HepG2 (cell line): ENCODE results near the gene SYNE2. TPM values are rescaled to one million over a fixed set of nuclear protein-coding genes. Genes with fewer than 3 reads are reported as not detected.

Experiments used
- ATAC-seq: fragments of 200-7000 bp; cut with Tn5 transposase; 3 replicates; pipeline ENCODE4 v1.9.1; 2020; ENCODE audit warnings: mild to moderate bottlenecking, moderate library complexity
- BruUV-seq: library from RNA; stranded (reverse); fragments of 400-500 nt; replicated peaks from 2 replicates; lab custom pipeline; 2021; lab: Mats Ljungman, UMichigan
- CTCF ChIA-PET: fragments of 300-600 bp; formaldehyde crosslinking; extraction: SDS; loops from one replicate; lab custom pipeline; 2021; ENCODE audit warnings: low total read pairs, inconsistent platforms, low intra/inter-chr PET ratio; lab: Yijun Ruan, JAX
- POLR2A ChIA-PET: fragments of 350-600 bp; sonication (Branson Sonifier 250); formaldehyde crosslinking; loops from one replicate; lab custom pipeline; 2020; ENCODE audit warnings: antibody characterized with exemption, inconsistent platforms; lab: Yijun Ruan, JAX
- DNase-seq: peaks from one replicate; pipeline ENCODE4 v3.0.0-alpha.2; 2015; ENCODE audit warnings: low spot score
- FAIRE-seq: peaks from 3 replicates; lab custom pipeline; 2011; peaks lifted over from hg19 to GRCh38; lab: Jason Lieb, UNC
- H2AFZ ChIP-seq: one replicate; pipeline ENCODE4 v1.6.1; 2011; ENCODE audit warnings: low read length, inconsistent platforms
- H3K27ac ChIP-seq: fragments of 300-600 bp; 3 replicates; pipeline ENCODE4 v1.8.0; 2011; ENCODE audit warnings: mixed run types, mild to moderate bottlenecking, mixed read lengths, low read length, inconsistent platforms; ENCODE audit not compliant: insufficient read depth; ENCODE audit errors: extremely low read length
- H3K27me3 ChIP-seq, 2 experiments: fragments of 200-600 bp in 1 of 2; 2 replicates in 1 of 2; 3 replicates in 1 of 2; pipeline versions ENCODE4 v1.6.0 to v1.8.0; 2011; ENCODE audit warnings: low read length in 2 of 2, mild to moderate bottlenecking in 2 of 2, moderate library complexity in 2 of 2, inconsistent platforms in 1 of 2; ENCODE audit not compliant: insufficient read depth in 2 of 2, control insufficient read depth in 1 of 2
- H3K36me3 ChIP-seq, 2 experiments: fragments of 200-600 bp in 1 of 2; replicated peaks in 1 of 2; 2 replicates in 1 of 2; 3 replicates in 1 of 2; pipeline versions ENCODE4 v1.5.1 to v1.8.0; 2011; ENCODE audit warnings: low read length in 2 of 2, inconsistent platforms in 1 of 2; ENCODE audit not compliant: insufficient read depth in 2 of 2, control insufficient read depth in 1 of 2
- H3K4me1 ChIP-seq: 2 replicates; pipeline ENCODE4 v1.5.1; 2012; ENCODE audit warnings: low read length, inconsistent platforms; ENCODE audit not compliant: insufficient read depth
- H3K4me2 ChIP-seq: 2 replicates; pipeline ENCODE4 v1.6.0; 2011; ENCODE audit warnings: low read depth, low read length, inconsistent platforms
- H3K4me3 ChIP-seq, 3 experiments: fragments of 200-600 bp in 1 of 3; sonication (generic), shearing (Covaris generic) in 1 of 3; replicated peaks in 1 of 3; 2 replicates each; pipeline ENCODE4 v1.5.1; 2011 to 2016; ENCODE audit warnings: low read length in 3 of 3, inconsistent platforms in 2 of 3, low read depth in 2 of 3, mild to moderate bottlenecking in 2 of 3, control low read depth in 1 of 3, mixed read lengths in 1 of 3; ENCODE audit not compliant: insufficient read depth in 1 of 3
- H3K79me2 ChIP-seq: one replicate; pipeline ENCODE4 v1.6.1; 2011; ENCODE audit warnings: low read length, inconsistent platforms; ENCODE audit not compliant: insufficient read depth
- H3K9ac ChIP-seq: 2 replicates; pipeline ENCODE4 v1.6.0; 2011; ENCODE audit warnings: mild to moderate bottlenecking, low read depth, low read length, inconsistent platforms; ENCODE audit not compliant: insufficient read depth
- H3K9me3 ChIP-seq: 2 replicates; pipeline ENCODE4 v1.5.1; 2012; ENCODE audit warnings: mild to moderate bottlenecking, low read length
- H4K20me1 ChIP-seq: 2 replicates; pipeline ENCODE4 v1.6.0; 2011; ENCODE audit warnings: inconsistent platforms, mild to moderate bottlenecking, low read length, moderate library complexity; ENCODE audit not compliant: insufficient read depth
- DZIP1 ChIP-seq: sonication (generic); formaldehyde crosslinking; IDR thresholded peaks from 2 replicates; pipeline ENCODE4 v1.5.0; 2020; ENCODE audit warnings: mild to moderate bottlenecking, missing genetic modification reagents
- KIAA2018 ChIP-seq: sonication (generic); formaldehyde crosslinking; IDR thresholded peaks from 2 replicates; pipeline ENCODE4 v1.5.0; 2020; ENCODE audit warnings: mild to moderate bottlenecking, missing genetic modification reagents, borderline replicate concordance
- PAXIP1 ChIP-seq: sonication (generic); formaldehyde crosslinking; conservative IDR thresholded peaks from 2 replicates; pipeline ENCODE4 v1.4.0; 2020; ENCODE audit warnings: mild to moderate bottlenecking, missing genetic modification reagents, moderate library complexity
- RORA ChIP-seq: sonication (generic); formaldehyde crosslinking; IDR thresholded peaks from 2 replicates; pipeline ENCODE4 v1.5.0; 2020; ENCODE audit warnings: mild to moderate bottlenecking, missing genetic modification reagents, moderate library complexity
- SALL2 ChIP-seq: sonication (generic); formaldehyde crosslinking; IDR thresholded peaks from 2 replicates; pipeline ENCODE4 v1.8.1; 2023; ENCODE audit warnings: mild to moderate bottlenecking, missing genetic modification reagents, inconsistent platforms
- SRY ChIP-seq: sonication (generic); formaldehyde crosslinking; IDR thresholded peaks from 2 replicates; pipeline ENCODE4 v1.8.0; 2022; ENCODE audit warnings: mild to moderate bottlenecking, missing genetic modification reagents
- THAP11 ChIP-seq: IDR thresholded peaks from 2 replicates; pipeline ENCODE4 v1.6.1; 2016; ENCODE audit warnings: missing biosample characterization, missing genetic modification reagents
- TRIM24 ChIP-seq: sonication (generic); formaldehyde crosslinking; IDR thresholded peaks from 2 replicates; pipeline ENCODE4 v1.8.0; 2022; ENCODE audit warnings: mild to moderate bottlenecking, missing genetic modification reagents
- ZBTB7B ChIP-seq: sonication (generic); formaldehyde crosslinking; IDR thresholded peaks from 2 replicates; pipeline ENCODE4 v1.4.0; 2020; ENCODE audit warnings: missing genetic modification reagents
- ZNF124 ChIP-seq: sonication (generic); formaldehyde crosslinking; IDR thresholded peaks from 2 replicates; pipeline ENCODE4 v1.4.0; 2020; ENCODE audit warnings: missing genetic modification reagents
- WGBS: methylation state at CpG from one replicate; pipeline ENCODE4 v1.1.6; 2017; ENCODE audit warnings: low lambda C conversion rate; 5-methylcytosine and 5-hydroxymethylcytosine counted together
- in situ Hi-C: cut with HindIII; loops from 2 replicates; pipeline ENCODE4 v1.10.0; 2017; ENCODE audit warnings: low pct_unique_long_range_greater_than_20kb; ENCODE audit not compliant: extremely low pct_ligation_motif_present
- intact Hi-C: fragments of 100-400 bp; cut with micrococcal nuclease; formaldehyde crosslinking; loops from one replicate; pipeline ENCODE4 v1.10.0; 2022; ENCODE audit not compliant: unreplicated experiment
- polyA plus RNA-seq, 8 experiments: library from polyadenylated mRNA; depleted of rRNA in 3 of 8; stranded (reverse) in 7 of 8; unstranded in 1 of 8; fragments of >200 nt; fragmentation: Illumina TruSeq in 4 of 8; extraction: Trizol in 4 of 8; gene quantifications; 2 replicates each; pipeline versions ENCODE4 v1.2.1 to v1.2.3, GENCODE V29; 2011 to 2016; ENCODE audit warnings: low read depth in 4 of 8, missing spikeins in 1 of 8, mixed read lengths in 1 of 8; ENCODE audit not compliant: insufficient read depth in 1 of 8
- total RNA-seq, 5 experiments: library from RNA; depleted of rRNA; stranded (reverse); fragments of >200 nt; fragmentation: Illumina TruSeq; extraction: Trizol; gene quantifications; 2 replicates each; pipeline ENCODE4 v1.2.3, GENCODE V29; 2016; ENCODE audit warnings: low read depth in 1 of 5

The SYNE2 gene
- total and polyA plus RNA-seq, 2 of the 13 experiments (the other 11 are each of a cell fraction or from before 2014, with no cell fraction given) = 6.2 to 13.3 TPM

- POLR2A ChIA-PET = no interaction called here
- DNase-seq = no peak
- 69% methylated on average over 4 of the region's 4 CpGs for WGBS
- Histone ChIP-seq H3K79me2 (no peaks in the 10 kb centered on the region), H3K4me2 (no peak overlapping the region), H3K4me3 (no peak overlapping the region), H3K27ac (no peak overlapping the region), H3K9ac (no peak overlapping the region), H2AFZ (no peak overlapping the region), H3K9me3 (no peaks in the 10 kb centered on the region), H3K36me3 (no peaks in the 10 kb centered on the region; a peak in 1 of 5 replicates), H3K27me3 (no peaks in the 10 kb centered on the region; a peak in 1 of 5 replicates), H3K4me1 (no peaks in the 10 kb centered on the region), H4K20me1 (no peaks in the 10 kb centered on the region)
- no peak for TF ChIP-seq SALL2 (CRISPR knock-in tag)
- no peak for TF ChIP-seq PAXIP1 (CRISPR knock-in tag)
- no peak for TF ChIP-seq KIAA2018 (CRISPR knock-in tag)
- TF ChIP-seq ZBTB7B = no peak
- TF ChIP-seq RORA (CRISPR knock-in tag) = no peak
- TF ChIP-seq SRY (CRISPR knock-in tag) = no peak
- no peak for TF ChIP-seq ZNF124 (CRISPR knock-in tag)
- TF ChIP-seq DZIP1 (CRISPR knock-in tag) = no peak
- TF ChIP-seq THAP11 (CRISPR knock-in tag) = no peak
- TF ChIP-seq TRIM24 (CRISPR knock-in tag) = no peak
- intact Hi-C loops (no loop called here), in situ Hi-C loops (no loop called here)
- CTCF ChIA-PET = no interaction called here
- no TSS peak for BruUV-seq
- no peak for FAIRE-seq
- no peak for ATAC-seq
These were observed 380.9 kb downstream of the SYNE2 start for GRCh38 chr14:64233531-64234190.
